NT2/D1 (cell line): ENCODE measurements around the gene CSNK1D.

Experiments used
- DNase-seq: peaks from one replicate; pipeline ENCODE4 v3.0.0-alpha.2; 2011; ENCODE audit warnings: low read depth, low spot score
- H3K27me3 ChIP-seq: 2 replicates; pipeline ENCODE4 v1.6.0; 2011; ENCODE audit warnings: mild to moderate bottlenecking; ENCODE audit not compliant: insufficient read length, insufficient read depth
- H3K36me3 ChIP-seq: 2 replicates; pipeline ENCODE4 v1.6.1; 2011; ENCODE audit warnings: mild to moderate bottlenecking, low read length, mixed read lengths; ENCODE audit not compliant: insufficient read depth, insufficient read length
- H3K4me1 ChIP-seq: 2 replicates; pipeline ENCODE4 v1.5.1; 2011; ENCODE audit not compliant: insufficient read depth, insufficient read length
- H3K4me3 ChIP-seq: 2 replicates; pipeline ENCODE4 v1.5.1; 2011; ENCODE audit warnings: low read depth; ENCODE audit not compliant: insufficient read length
- H3K9ac ChIP-seq: 2 replicates; pipeline ENCODE4 v1.6.0; 2011; ENCODE audit warnings: low read depth; ENCODE audit not compliant: insufficient read length
- H3K9me3 ChIP-seq: 2 replicates; pipeline ENCODE4 v1.5.1; 2011; ENCODE audit warnings: mild to moderate bottlenecking, low read length; ENCODE audit not compliant: insufficient read depth
- SUZ12 ChIP-seq: IDR thresholded peaks from 2 replicates; pipeline ENCODE4 v1.6.1; 2011; ENCODE audit not compliant: insufficient read length, insufficient read depth; ENCODE audit errors: extremely low read depth
- YY1 ChIP-seq: IDR thresholded peaks from 2 replicates; pipeline ENCODE4 v1.6.1; 2011; ENCODE audit not compliant: insufficient read length, insufficient read depth
- ZNF274 ChIP-seq: IDR thresholded peaks from 2 replicates; pipeline ENCODE4 v1.6.1; 2011; ENCODE audit warnings: mild to moderate bottlenecking, low read depth, low read length

Gene CSNK1D

DNA sequence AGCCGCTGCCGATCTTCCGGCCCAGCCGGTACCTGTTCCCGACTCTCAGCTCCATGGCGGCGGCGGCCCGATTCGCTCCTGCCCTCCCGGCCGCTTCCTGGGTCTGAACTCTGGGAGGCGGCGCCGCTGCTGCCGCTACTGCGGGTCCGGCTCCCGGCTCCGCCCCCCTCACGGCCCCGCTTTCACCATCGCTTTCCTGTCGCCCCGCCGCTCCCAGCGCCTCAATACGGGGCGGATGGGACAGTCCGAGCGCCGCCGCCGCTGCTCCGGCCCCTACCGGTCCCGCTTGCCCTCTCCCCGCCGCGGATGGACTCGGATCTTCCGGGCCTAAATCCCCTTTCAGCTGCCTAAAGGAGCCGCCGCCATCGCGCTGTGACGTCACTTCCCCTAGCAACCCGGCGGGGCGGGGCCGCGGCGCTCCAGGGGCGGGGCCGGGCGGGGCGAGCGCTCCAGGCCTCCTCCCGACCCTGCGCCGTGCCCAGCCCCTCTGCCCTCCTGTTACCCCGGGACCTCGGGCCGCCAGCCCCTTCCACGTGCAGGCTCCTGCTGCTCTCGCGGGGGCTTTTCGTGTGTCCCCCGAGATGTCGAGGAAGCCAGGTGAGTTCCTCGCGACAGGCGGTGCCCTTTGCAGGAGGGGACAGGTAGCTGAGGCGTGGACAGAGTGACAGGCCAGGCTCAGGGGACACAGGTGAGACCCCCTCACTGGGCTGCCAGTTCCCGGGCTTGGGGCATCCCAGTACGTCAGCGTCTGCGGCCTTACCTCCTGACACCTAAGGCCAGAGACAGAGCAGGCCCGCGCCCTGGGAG lies at the start of gene CSNK1D:
Gene CSNK1D, minus strand, starts transcription at position 374 of the 807 bp plus-strand sequence. Its CDS starts 319 bp downstream, at position 55.
- H3K4me1 ChIP-seq = peaks cover 37% of the 10 kb centered on the region
- DNase-seq = peak; percentile 50
- no peak for TF ChIP-seq SUZ12
- TF ChIP-seq ZNF274 = no peak
- TF ChIP-seq YY1 = peak; percentile 57
- H3K27me3 ChIP-seq = no peaks in the 10 kb centered on the region
- peak within 1 kb of the TSS; percentile 87 for H3K9ac ChIP-seq
- H3K4me3 ChIP-seq = peak within 1 kb of the TSS; percentile 81
- H3K9me3 ChIP-seq = no peaks in the 10 kb centered on the region
- peaks cover 38% of the 10 kb centered on the region for H3K36me3 ChIP-seq

DNA sequence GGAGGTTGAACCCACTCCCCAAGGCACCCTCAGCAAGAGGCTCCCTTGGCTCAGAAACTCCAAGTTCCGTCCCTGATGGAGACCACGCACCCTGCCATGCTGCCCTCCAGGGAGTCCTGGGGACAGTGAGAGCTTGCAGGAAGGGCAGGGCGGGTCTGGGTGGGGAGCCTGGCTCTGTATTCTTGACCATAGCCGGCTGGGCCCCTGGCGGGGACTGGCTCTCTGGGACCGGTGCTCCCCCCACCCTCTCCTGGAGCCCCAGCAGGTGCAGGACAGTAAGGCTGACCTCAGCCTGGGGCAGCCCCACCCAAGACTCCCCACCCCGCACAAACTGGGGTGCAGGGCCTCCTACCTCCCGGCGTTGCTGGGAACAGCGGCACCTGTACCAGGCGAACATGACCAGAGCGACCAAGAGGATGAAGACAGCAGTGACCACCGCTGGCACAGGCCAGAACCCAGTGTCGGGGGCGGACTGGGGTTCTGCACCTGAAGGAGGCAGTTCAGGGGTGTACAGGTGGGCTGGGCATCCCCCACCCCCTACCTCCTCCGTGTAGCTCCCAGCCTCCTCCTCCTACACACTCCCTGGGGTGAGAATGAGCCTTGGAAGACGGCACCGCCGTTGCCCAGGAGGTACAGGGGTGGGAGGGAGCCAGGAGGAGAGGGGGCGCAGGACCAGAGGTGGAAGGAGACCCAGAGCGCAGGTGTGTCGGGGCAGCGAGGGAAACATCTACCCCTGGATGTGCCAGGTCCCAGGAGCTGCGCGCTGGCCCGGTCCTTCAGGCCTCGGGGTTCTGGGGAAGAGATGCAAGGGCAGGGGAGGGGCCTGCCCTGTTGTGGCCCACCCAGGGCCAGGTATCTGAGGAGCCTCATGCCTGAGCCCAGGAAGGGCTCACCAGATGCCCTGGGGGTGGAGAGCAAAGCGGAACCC lies 49.3 kb upstream of the CSNK1D start:
- Histone ChIP-seq H3K36me3 (no peaks in the 10 kb centered on the region), H3K27me3 (peaks cover 11% of the 10 kb centered on the region), H3K4me1 (peaks cover 41% of the 10 kb centered on the region), H3K9ac (peak overlapping the region; percentile 58), H3K9me3 (peaks cover 8% of the 10 kb centered on the region), H3K4me3 (no peak overlapping the region)
- no peak for DNase-seq
- TF ChIP-seq ZNF274 (no peak), SUZ12 (no peak), YY1 (no peak)

DNA sequence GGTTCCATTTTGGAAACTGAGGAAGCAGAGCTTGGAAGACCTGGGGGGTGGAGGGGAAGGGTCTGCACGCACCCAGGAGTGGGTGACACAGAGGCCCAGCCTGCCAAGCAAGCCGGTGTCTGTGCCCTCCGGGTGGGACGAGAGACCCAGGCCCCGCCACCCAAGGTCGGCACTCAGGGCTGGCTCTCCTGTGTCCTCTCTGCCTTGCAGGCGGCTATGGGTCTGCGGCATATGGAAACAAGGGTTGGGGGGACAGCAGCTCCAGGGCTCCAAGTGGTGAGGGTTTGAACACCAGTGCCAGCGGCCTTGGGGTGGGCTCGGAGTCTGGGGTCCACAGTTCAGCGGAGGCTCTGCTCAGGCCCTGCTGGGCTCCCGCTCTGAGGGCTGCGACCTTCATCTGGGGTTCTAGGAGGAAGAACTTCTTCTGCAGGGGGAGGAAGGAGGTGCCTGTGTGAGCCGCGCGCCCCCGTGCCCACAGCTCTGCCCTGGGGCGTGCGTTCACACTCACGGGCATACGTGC lies 48.5 kb upstream of the CSNK1D start:
- no peak overlapping the region for H3K4me3 ChIP-seq

DNA sequence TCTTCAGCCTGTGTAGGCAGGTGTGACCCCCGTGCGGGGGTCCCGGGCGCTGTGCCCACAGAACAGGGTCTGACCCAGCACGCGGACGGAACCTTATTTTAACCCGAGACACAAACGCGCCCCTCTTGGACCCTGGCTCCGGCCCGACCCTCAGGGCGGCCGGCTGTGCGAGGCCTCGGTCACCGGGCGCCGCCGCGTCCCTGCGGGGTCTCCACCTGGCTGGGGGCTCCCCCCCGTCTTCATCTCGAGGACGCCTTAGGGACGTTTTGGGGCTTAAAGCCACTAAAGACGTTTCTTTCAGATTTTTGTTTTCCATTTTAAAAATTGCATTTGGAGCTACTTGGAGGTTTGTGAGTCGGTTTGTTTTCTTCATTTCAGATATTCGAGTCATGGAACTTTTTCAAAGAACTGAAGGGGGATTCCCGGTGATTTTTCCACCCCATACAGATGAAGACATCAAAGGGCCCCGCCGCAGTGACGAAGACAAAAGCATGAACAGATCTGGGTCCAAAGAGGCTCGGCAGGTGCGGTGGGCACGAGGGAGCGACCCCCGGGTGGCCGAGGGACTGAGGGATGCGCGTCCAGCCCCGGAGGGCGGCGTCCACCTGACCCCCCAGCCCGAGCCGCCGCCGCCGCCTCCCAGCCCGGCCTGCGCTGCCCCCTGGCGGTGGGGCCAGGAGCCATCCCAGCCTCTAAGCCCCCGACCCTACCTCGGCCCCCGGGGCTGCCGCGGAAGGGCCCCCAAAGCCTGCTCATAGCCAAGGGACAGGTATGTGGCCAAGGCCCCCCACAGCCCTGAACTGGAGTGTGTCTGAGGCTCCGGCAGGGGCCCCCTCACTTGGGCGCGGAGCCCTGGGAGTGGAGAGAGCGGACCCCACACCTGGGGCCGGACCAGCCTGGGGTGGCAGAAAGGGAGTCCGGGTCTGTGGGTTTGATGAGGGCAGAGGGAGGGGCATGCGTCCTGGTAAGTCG lies 47.7 kb upstream of the CSNK1D start:
- no peak overlapping the region for H3K4me3 ChIP-seq
- TF ChIP-seq SUZ12 = no peak
- TF ChIP-seq YY1 = no peak
- TF ChIP-seq ZNF274 = no peak
- peaks cover 8% of the 10 kb centered on the region for H3K9me3 ChIP-seq
- peak overlapping the region; percentile 27 for H3K9ac ChIP-seq
- peaks cover 41% of the 10 kb centered on the region for H3K4me1 ChIP-seq
- H3K36me3 ChIP-seq = no peaks in the 10 kb centered on the region
- no peak for DNase-seq
- peaks cover 11% of the 10 kb centered on the region for H3K27me3 ChIP-seq

More for the DNA sequence above, 48.5 kb upstream of the CSNK1D start:
- peak overlapping the region; percentile 27 for H3K9ac ChIP-seq
- no peak for DNase-seq
- TF ChIP-seq ZNF274 (no peak), YY1 (no peak), SUZ12 (no peak)
- H3K36me3 ChIP-seq = no peaks in the 10 kb centered on the region
- H3K4me1 ChIP-seq = peaks cover 39% of the 10 kb centered on the region
- H3K9me3 ChIP-seq = peaks cover 8% of the 10 kb centered on the region
- peaks cover 11% of the 10 kb centered on the region for H3K27me3 ChIP-seq

DNA sequence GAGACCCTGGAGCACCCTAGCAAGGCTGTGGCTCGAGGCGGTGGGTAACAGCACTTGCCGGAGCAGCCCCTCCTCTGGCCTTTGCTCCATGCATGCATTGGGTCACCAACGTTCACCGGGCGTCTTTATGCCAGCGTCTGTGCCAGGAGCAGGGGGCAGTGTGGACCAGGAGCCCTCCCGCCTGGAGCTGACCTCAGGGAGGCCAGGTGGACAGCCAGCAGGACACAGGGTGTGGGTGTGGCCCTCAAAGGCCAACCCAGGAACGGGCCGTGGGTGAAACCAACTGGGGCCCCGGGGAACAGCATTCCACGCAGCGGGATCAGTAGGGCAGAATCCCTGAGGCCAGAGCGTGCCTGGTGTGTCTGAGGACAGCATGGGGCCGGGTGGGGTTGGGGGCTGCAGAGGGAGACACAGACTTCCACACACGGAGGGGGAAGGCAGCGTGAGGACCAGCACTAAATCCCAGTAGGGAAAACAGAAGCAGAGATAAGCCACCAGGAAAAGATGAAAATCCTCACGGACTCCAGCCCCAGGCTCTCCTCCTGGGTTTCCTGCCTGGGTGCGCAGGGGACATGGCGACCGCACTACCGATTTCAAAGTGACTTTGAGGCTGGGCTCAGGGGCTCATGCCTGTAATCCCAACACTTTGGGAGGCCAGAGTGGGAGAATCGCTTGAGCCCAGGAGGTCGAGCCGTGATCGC lies 46.8 kb upstream of the CSNK1D start:
- DNase-seq = no peak
- TF ChIP-seq ZNF274 (no peak), YY1 (no peak), SUZ12 (no peak)
- Histone ChIP-seq H3K9ac (no peak overlapping the region), H3K36me3 (no peaks in the 10 kb centered on the region), H3K4me3 (no peak overlapping the region), H3K27me3 (peaks cover 11% of the 10 kb centered on the region), H3K4me1 (peaks cover 40% of the 10 kb centered on the region), H3K9me3 (peaks cover 8% of the 10 kb centered on the region)

DNA sequence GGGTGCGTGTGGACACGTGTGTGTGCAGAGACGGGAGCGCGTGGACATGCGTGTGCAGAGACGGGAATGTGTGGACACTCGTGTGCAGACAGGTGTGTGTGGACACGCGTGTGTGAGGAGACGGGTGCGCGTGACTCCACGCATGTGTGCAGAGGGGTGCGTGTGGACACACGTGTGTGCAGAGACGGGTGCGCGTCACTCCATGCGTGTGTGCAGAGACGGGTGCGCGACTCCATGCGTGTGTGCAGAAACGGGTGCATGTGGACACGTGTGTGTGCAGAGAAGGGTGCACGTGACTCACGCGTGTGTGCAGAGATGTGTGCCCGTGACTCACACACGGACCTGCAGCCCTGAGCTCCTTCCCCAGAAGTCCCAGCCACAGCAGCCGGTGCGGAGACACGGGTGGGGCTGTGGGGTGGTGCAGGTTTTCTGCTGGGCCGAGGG lies 46.1 kb upstream of the CSNK1D start:
- TF ChIP-seq SUZ12 (no peak), YY1 (no peak), ZNF274 (no peak)

More for the DNA sequence above, 46.1 kb upstream of the CSNK1D start:
- Histone ChIP-seq H3K4me1 (peaks cover 41% of the 10 kb centered on the region), H3K27me3 (peaks cover 11% of the 10 kb centered on the region), H3K9me3 (peaks cover 8% of the 10 kb centered on the region), H3K36me3 (no peaks in the 10 kb centered on the region), H3K4me3 (no peak overlapping the region), H3K9ac (no peak overlapping the region)
- DNase-seq = no peak
